ENCODE data around the gene ZNF366. TPM values are rescaled to one million over a fixed set of nuclear protein-coding genes. Genes with fewer than 3 reads are reported as not detected.

ZNF366 gene
- total RNA-seq, 1 donor from 2014 or later = not detected

DNA sequence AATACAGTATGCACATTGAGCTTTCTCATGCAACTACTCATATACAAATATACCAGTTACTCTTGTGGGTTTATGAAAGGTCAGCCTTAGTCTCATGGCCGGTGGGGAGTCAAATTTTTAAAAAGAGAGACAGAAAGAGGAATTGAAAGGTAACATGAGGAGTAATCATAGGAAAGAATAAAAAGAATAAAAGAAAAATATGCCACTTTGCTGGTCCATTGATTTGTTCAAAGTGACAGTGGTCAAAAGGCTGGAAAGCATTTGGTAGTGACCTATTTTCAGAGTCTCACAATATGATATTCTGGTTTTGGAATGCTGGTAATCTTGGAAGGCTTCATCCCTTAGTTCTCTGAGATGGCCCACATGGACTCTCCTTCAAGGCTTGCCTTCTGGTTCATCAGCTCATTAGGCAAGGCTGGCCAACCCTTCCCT is 67.0 kb downstream of the ZNF366 start:
- H3K27ac Mint-ChIP-seq (ENCODE audit: unreplicated experiment) = peak overlapping the region; percentile 93
- H3K4me1 Mint-ChIP-seq (ENCODE audit: low read depth) = peaks cover 70% of the 10 kb centered on the region
- no peak overlapping the region for H3K4me3 Mint-ChIP-seq (ENCODE audit: unreplicated experiment)
- H3K36me3 Mint-ChIP-seq (ENCODE audit: low read depth) = no peaks in the 10 kb centered on the region
- no peak for DNase-seq (ENCODE audit: low spot score)
- H3K9me3 Mint-ChIP-seq (ENCODE audit: low read depth) = no peaks in the 10 kb centered on the region
- H3K27me3 Mint-ChIP-seq (ENCODE audit: low read depth) = no peaks in the 10 kb centered on the region
- TF ChIP-seq, protein P1, sequence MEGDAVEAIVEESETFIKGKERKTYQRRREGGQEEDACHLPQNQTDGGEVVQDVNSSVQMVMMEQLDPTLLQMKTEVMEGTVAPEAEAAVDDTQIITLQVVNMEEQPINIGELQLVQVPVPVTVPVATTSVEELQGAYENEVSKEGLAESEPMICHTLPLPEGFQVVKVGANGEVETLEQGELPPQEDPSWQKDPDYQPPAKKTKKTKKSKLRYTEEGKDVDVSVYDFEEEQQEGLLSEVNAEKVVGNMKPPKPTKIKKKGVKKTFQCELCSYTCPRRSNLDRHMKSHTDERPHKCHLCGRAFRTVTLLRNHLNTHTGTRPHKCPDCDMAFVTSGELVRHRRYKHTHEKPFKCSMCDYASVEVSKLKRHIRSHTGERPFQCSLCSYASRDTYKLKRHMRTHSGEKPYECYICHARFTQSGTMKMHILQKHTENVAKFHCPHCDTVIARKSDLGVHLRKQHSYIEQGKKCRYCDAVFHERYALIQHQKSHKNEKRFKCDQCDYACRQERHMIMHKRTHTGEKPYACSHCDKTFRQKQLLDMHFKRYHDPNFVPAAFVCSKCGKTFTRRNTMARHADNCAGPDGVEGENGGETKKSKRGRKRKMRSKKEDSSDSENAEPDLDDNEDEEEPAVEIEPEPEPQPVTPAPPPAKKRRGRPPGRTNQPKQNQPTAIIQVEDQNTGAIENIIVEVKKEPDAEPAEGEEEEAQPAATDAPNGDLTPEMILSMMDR (IDR thresholded peaks at IDR 0.05) = no peak

- H3K4me3 Mint-ChIP-seq (ENCODE audit: unreplicated experiment) = no peak overlapping the region
- TF ChIP-seq, protein P1 (IDR thresholded peaks at IDR 0.05) = no peak
- H3K36me3 Mint-ChIP-seq (ENCODE audit: low read depth) = no peaks in the 10 kb centered on the region
- H3K27me3 Mint-ChIP-seq (ENCODE audit: low read depth) = no peaks in the 10 kb centered on the region
- DNase-seq (ENCODE audit: low spot score) = no peak
- H3K27ac Mint-ChIP-seq (ENCODE audit: unreplicated experiment) = peak overlapping the region; percentile 36
- H3K4me1 Mint-ChIP-seq (ENCODE audit: low read depth) = peaks cover 78% of the 10 kb centered on the region
- H3K9me3 Mint-ChIP-seq (ENCODE audit: low read depth) = no peaks in the 10 kb centered on the region
These were observed 68.0 kb downstream of the ZNF366 start for GRCh38 chr5:72439192-72439591.

DNA sequence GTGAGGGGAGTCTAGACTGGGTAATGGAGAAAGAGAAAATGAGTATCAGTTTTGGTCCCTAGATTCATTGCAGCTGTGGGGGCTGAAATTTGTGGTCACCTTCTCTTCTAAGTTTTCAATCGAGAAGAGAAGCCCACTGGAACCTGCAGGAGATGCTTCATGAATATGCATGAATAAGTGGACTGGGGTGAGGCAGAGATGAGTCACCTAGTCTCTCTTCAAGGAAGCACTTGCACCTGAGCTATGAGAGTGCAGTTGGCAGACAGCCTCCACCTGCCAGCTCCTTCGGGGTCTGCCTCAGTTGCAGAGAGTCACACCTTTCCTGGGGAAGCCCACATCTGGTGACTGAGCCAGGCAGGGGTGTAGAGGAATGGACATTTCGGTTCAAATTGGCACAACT is 69.1 kb downstream of the ZNF366 start:
- peaks cover 84% of the 10 kb centered on the region for H3K4me1 Mint-ChIP-seq (ENCODE audit: low read depth)
- H3K27me3 Mint-ChIP-seq (ENCODE audit: low read depth) = no peaks in the 10 kb centered on the region
- no peaks in the 10 kb centered on the region for H3K36me3 Mint-ChIP-seq (ENCODE audit: low read depth)
- no peaks in the 10 kb centered on the region for H3K9me3 Mint-ChIP-seq (ENCODE audit: low read depth)
- H3K4me3 Mint-ChIP-seq (ENCODE audit: unreplicated experiment) = no peak overlapping the region
- DNase-seq (ENCODE audit: low spot score) = no peak
- H3K27ac Mint-ChIP-seq (ENCODE audit: unreplicated experiment) = no peak overlapping the region
- TF ChIP-seq, protein P1 (IDR thresholded peaks at IDR 0.05) = no peak

DNA sequence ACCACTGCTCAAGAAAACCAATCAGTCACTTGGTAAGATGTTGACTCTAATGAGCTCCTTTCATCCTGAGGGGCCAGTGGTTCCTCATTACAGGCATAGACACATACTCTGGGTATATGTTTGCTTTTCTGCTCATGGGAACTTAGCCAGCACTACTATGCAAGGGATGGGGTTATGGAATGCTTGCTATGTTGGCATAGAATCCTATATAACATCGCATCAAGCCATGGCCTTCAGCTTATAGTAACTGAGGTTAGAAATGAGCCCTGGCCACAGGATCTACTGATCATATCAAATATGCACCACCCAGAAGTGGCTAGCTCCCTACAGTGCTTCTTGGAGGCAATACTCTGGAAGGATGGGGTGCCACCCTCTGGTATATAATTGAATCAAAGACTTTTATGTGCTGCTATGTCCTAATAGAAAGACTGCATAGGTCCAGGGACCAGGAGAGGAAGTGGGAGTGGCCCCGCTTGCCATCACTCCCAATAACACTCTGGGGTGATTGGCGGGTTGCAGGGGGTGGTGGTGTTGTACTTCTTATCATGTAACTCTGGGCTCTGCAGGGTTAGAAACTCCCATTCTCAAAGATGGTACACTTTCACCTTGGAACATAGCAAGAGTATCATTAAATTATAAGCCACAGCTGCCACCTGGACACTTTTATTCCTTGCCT is 70.3 kb downstream of the ZNF366 start:
- Mint-ChIP-seq H3K4me1 (ENCODE audit: low read depth) (peaks cover 78% of the 10 kb centered on the region), H3K4me3 (ENCODE audit: unreplicated experiment) (no peak overlapping the region), H3K36me3 (ENCODE audit: low read depth) (no peaks in the 10 kb centered on the region), H3K27me3 (ENCODE audit: low read depth) (no peaks in the 10 kb centered on the region), H3K27ac (ENCODE audit: unreplicated experiment) (peak overlapping the region; percentile 37), H3K9me3 (ENCODE audit: low read depth) (no peaks in the 10 kb centered on the region)
- TF ChIP-seq, protein P1 (IDR thresholded peaks at IDR 0.05) = peak; percentile 58
- no peak for DNase-seq (ENCODE audit: low spot score)

GRCh38 chr5:72434781-72435437 is 72.3 kb downstream of the ZNF366 start:
- Mint-ChIP-seq H3K9me3 (ENCODE audit: low read depth) (no peaks in the 10 kb centered on the region), H3K27me3 (ENCODE audit: low read depth) (no peaks in the 10 kb centered on the region), H3K36me3 (ENCODE audit: low read depth) (no peaks in the 10 kb centered on the region), H3K4me3 (ENCODE audit: unreplicated experiment) (no peak overlapping the region), H3K4me1 (ENCODE audit: low read depth) (peaks cover 58% of the 10 kb centered on the region), H3K27ac (ENCODE audit: unreplicated experiment) (peak overlapping the region; percentile 37)
- TF ChIP-seq, protein P1 (IDR thresholded peaks at IDR 0.05) = peak; percentile 16
- DNase-seq (ENCODE audit: low spot score) = no peak
